Measurements from ENCODE around the gene NAP1L1.

NAP1L1 gene

GRCh38 chr12:76103958-76104357, 19.5 kb upstream of the NAP1L1 start:
- TF ChIP-seq CTCF (IDR thresholded peaks at IDR 0.05; ENCODE audit: low read depth, low read length), result no peak
- no peak for DNase-seq (ENCODE audit: low read depth in 2 of 2)
- no peak overlapping the region for H3K4me3 ChIP-seq (replicated peaks in 1 of 2; ENCODE audit: low read depth in 2 of 2, low read length in 2 of 2)

DNA sequence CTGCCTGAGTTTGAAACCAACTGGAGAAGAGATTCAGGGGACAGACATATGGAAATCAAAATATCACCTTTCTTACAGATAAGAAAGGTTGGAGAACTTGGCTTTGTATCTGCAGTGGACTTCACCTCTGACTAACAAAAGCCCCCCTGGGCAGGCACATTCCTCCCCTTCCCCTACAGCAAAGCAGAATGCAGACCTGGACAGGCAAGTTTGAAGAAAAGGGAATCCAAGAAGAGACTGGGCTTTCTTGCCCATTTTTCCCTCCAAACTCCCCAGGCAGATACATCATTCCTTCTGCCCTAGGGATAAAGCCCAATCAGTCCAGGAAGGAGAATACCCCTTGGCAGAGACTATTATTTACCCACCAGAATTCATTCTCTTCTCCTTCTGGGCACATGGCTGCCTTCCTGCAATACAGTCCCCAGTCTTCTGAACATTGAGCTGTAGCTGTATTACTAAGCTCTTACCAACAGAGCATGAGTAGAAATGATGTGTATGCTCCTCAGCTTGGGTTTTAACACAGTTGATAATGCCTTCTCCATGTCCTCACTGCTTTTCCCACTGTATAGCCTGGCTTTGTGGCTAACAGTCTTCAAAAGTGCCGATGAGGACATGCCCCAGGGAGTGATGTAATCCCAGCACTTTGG, 17.4 kb upstream of the NAP1L1 start:
- H3K4me3 ChIP-seq (replicated peaks in 1 of 2; ENCODE audit: low read depth in 2 of 2, low read length in 2 of 2), result no peak overlapping the region
- no peak for DNase-seq (ENCODE audit: low read depth in 2 of 2)
- TF ChIP-seq CTCF (IDR thresholded peaks at IDR 0.05; ENCODE audit: low read depth, low read length), result no peak

- no peak for TF ChIP-seq CTCF (IDR thresholded peaks at IDR 0.05; ENCODE audit: low read depth, low read length)
- no peak for DNase-seq (ENCODE audit: low read depth in 2 of 2)
Measured at GRCh38 chr12:76096079-76096646, 11.7 kb upstream of the NAP1L1 start.

GRCh38 chr12:76094754-76095153, 10.3 kb upstream of the NAP1L1 start:
- no peak overlapping the region for H3K4me3 ChIP-seq (replicated peaks in 1 of 2; ENCODE audit: low read depth in 2 of 2, low read length in 2 of 2)
- no peak for DNase-seq (ENCODE audit: low read depth in 2 of 2)
- no peak for TF ChIP-seq CTCF (IDR thresholded peaks at IDR 0.05; ENCODE audit: low read depth, low read length)

More at GRCh38 chr12:76096079-76096646, 11.7 kb upstream of the NAP1L1 start:
- H3K4me3 ChIP-seq (replicated peaks in 1 of 2; ENCODE audit: low read depth in 2 of 2, low read length in 2 of 2), result no peak overlapping the region

GRCh38 chr12:76091246-76091754, 6.8 kb upstream of the NAP1L1 start:
- DNase-seq (ENCODE audit: low read depth in 2 of 2), result no peak
- TF ChIP-seq CTCF (IDR thresholded peaks at IDR 0.05; ENCODE audit: low read depth, low read length), result no peak
- no peak overlapping the region for H3K4me3 ChIP-seq (replicated peaks in 1 of 2; ENCODE audit: low read depth in 2 of 2, low read length in 2 of 2)

DNA sequence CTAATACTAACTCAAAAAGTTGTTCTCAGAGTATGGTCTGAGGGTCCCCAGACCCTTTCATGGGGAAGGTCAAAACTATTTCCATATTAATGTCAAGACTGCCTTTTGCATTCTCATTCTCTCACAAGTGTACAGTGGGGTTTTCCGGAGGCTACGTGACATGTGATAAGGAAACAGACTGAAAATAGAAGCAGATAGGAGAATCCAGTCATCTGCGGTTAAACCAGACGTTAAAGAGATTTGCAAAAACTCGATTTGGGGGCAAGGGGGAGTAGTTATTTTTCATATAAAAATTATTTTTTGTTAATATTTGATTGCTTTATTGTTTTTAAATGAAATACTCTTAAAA, 1.0 kb upstream of the NAP1L1 start:
- TF ChIP-seq CTCF (IDR thresholded peaks at IDR 0.05; ENCODE audit: low read depth, low read length), result no peak

More for the DNA sequence above, 1.0 kb upstream of the NAP1L1 start:
- peak overlapping the region in 1 of 2 donors; percentile 86 for H3K4me3 ChIP-seq (replicated peaks in 1 of 2; ENCODE audit: low read depth in 2 of 2, low read length in 2 of 2)
- peak; percentile 51 to 66 for DNase-seq (ENCODE audit: low read depth in 2 of 2)
